Gastroesophageal sphincter (tissue), 4 donors: Measurements from ENCODE around the gene TMEM238. TPM values are rescaled to one million over a fixed set of nuclear protein-coding genes. Genes with fewer than 3 reads are reported as not detected.
"Not testable (repeated sequence)": the region's sequence is repeated elsewhere in the genome, so short reads cannot be mapped to it uniquely, and the experiment has no call there.

Experiments used
- ATAC-seq: fragments of 150-250 bp; one replicate; pipeline ENCODE4 v1.9.1; 2016; ENCODE audit warnings: mild to moderate bottlenecking, moderate library complexity
- H3K27ac ChIP-seq, 4 donors: fragments of 200-600 bp; sonication (generic) in 3 of 4; 1 replicate in 3 of 4; 2 replicates in 1 of 4; pipeline ENCODE4 v1.5.1; 2016 to 2019
- H3K27me3 ChIP-seq: fragments of 200-600 bp; sonication (generic); one replicate; pipeline ENCODE4 v1.5.1; 2019
- H3K36me3 ChIP-seq, 2 donors: fragments of 200-600 bp; sonication (generic); one replicate each; pipeline ENCODE4 v1.5.1; 2019; ENCODE audit warnings: control low read depth in 1 of 2
- H3K4me1 ChIP-seq, 3 donors: fragments of 200-600 bp; sonication (generic); 1 replicate in 2 of 3; 2 replicates in 1 of 3; pipeline ENCODE4 v1.5.1; 2016 to 2019; ENCODE audit warnings: control low read depth in 2 of 3
- H3K4me3 ChIP-seq, 2 donors: fragments of 200-600 bp; sonication (generic); one replicate each; pipeline ENCODE4 v1.5.1; 2019; ENCODE audit warnings: mild to moderate bottlenecking in 1 of 2, moderate library complexity in 1 of 2
- H3K9me3 ChIP-seq, 3 donors: fragments of 200-600 bp; sonication (generic); one replicate each; pipeline ENCODE4 v1.5.1; 2017 to 2019; ENCODE audit warnings: control low read depth in 2 of 3
- CTCF ChIP-seq, 4 experiments: fragments of 200-600 bp in 2 of 4; fragments of 450-650 bp in 2 of 4; sonication (generic) in 1 of 4; IDR thresholded peaks; one replicate each; pipeline ENCODE4 v1.5.1; 2017 to 2019; ENCODE audit warnings: antibody characterized with exemption in 4 of 4, mild to moderate bottlenecking in 2 of 4, moderate library complexity in 2 of 4
- EP300 ChIP-seq: sonication (generic); formaldehyde crosslinking; IDR thresholded peaks from one replicate; pipeline ENCODE4 v1.6.1; 2017; ENCODE audit warnings: antibody characterized with exemption, mild to moderate bottlenecking
- POLR2A ChIP-seq, 2 donors: fragments of 450-650 bp; IDR thresholded peaks; one replicate each; pipeline ENCODE4 v1.6.1; 2017; ENCODE audit warnings: antibody characterized with exemption in 2 of 2, mild to moderate bottlenecking in 2 of 2, moderate library complexity in 1 of 2
- POLR2AphosphoS5 ChIP-seq: sonication (generic); formaldehyde crosslinking; IDR thresholded peaks from one replicate; pipeline ENCODE4 v1.6.1; 2017; ENCODE audit warnings: antibody characterized with exemption
- WGBS, 2 donors: methylation state at CpG; one replicate each; pipeline ENCODE4 v1.1.5; 2018; ENCODE audit warnings: low coverage in 1 of 2; 5-methylcytosine and 5-hydroxymethylcytosine counted together
- total RNA-seq, 4 donors: library from RNA; depleted of rRNA; stranded (reverse); fragments of >200 nt; gene quantifications; one replicate each; pipeline ENCODE4 v1.1.0, GENCODE V29; 2016

Gene TMEM238
- total RNA-seq, 4 donors from 2014 or later, result 1.6 to 6.0 TPM; not detected in 2

GRCh38 chr19:55426042-55426441 is 42.0 kb upstream of the TMEM238 start:
- Histone ChIP-seq H3K4me3 (no peak overlapping the region), H3K9me3 (no peaks in the 10 kb centered on the region), H3K27ac (no peak overlapping the region), H3K4me1 (no peaks in the 10 kb centered on the region), H3K27me3 (peaks cover 81% of the 10 kb centered on the region), H3K36me3 (no peaks in the 10 kb centered on the region)
- WGBS, 2 donors, result 66 to 75% methylated on average over 2 of the region's 2 CpGs
- no peak for TF ChIP-seq POLR2AphosphoS5
- TF ChIP-seq EP300, result no peak
- no peak for TF ChIP-seq POLR2A (IDR thresholded peaks at IDR 0.05)
- TF ChIP-seq CTCF (IDR thresholded peaks at IDR 0.05), result no peak
- no peak for ATAC-seq

DNA sequence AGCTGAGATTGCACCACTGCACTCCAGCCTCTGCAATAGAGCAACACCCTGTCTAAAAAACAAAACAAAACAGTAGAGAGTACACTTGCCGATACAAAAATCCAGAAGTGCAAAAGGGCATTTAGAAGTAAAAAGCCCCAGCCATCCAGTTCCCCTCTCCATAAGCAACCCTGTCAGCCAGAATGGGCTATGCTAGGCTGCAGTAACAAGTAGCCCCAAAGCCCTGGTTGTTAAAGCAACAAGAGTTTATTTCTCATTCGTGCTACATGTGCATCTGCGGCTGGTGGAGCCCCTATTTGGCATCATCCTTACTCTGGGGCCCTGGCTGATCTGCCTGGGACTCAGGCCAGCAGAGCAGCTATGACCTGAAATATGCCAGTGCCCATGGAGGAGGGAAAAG is 40.4 kb upstream of the TMEM238 start:
- H3K27ac ChIP-seq, result no peak overlapping the region
- no peaks in the 10 kb centered on the region for H3K4me1 ChIP-seq
- no peaks in the 10 kb centered on the region for H3K36me3 ChIP-seq
- WGBS, 2 donors, result 82% methylated on average over 3 of the region's 3 CpGs; no CpG with 5 or more reads in 1 of the 2 donors
- H3K9me3 ChIP-seq, result no peaks in the 10 kb centered on the region
- TF ChIP-seq EP300 (no peak), POLR2A (IDR thresholded peaks at IDR 0.05) (no peak), CTCF (IDR thresholded peaks at IDR 0.05) (no peak), POLR2AphosphoS5 (no peak)
- H3K4me3 ChIP-seq, result no peak overlapping the region
- peaks cover 73% of the 10 kb centered on the region for H3K27me3 ChIP-seq
- ATAC-seq, result no peak

GRCh38 chr19:55423225-55424005 is 39.3 kb upstream of the TMEM238 start:
- Histone ChIP-seq H3K4me3 (no peak overlapping the region), H3K36me3 (no peaks in the 10 kb centered on the region), H3K27ac (no peak overlapping the region), H3K9me3 (no peaks in the 10 kb centered on the region), H3K27me3 (peaks cover 71% of the 10 kb centered on the region), H3K4me1 (no peaks in the 10 kb centered on the region)
- TF ChIP-seq EP300, result no peak
- no peak for TF ChIP-seq CTCF (IDR thresholded peaks at IDR 0.05)
- TF ChIP-seq POLR2AphosphoS5, result no peak
- TF ChIP-seq POLR2A (IDR thresholded peaks at IDR 0.05), result no peak
- WGBS, 2 donors, result 55 to 58% methylated on average over 6 to 13 of the region's 13 CpGs
- no peak for ATAC-seq

DNA sequence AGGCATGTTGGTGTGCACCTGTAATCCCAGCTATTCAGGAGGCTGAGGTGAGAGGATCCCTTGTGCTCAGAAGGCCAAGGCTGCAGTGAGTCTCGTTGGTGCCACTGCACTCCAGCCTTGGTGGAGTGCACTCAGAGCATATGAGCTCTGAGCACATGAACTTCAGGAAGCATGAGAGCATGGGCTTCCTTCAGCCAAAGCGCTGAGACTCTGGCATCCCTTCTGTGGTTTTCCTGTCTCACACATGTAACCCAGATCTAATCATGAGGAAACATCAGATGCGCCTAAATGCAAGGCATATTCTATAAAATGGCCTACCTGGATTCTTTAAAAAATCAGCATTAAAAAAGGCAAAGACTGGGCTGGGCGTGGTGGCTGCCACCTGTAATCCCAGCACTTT is 37.2 kb upstream of the TMEM238 start:
- 55 to 73% methylated on average over 3 to 4 of the region's 4 CpGs for WGBS, 2 donors
- H3K4me3 ChIP-seq, ATAC-seq, H3K36me3 ChIP-seq, H3K4me1 ChIP-seq, H3K9me3 ChIP-seq, H3K27ac ChIP-seq: not testable (repeated sequence)
- peaks cover 53% of the 10 kb centered on the region for H3K27me3 ChIP-seq

GRCh38 chr19:55419624-55420236 is 35.6 kb upstream of the TMEM238 start:
- no peak for TF ChIP-seq POLR2AphosphoS5
- TF ChIP-seq POLR2A (IDR thresholded peaks at IDR 0.05), result no peak
- TF ChIP-seq EP300, result no peak
- TF ChIP-seq CTCF (IDR thresholded peaks at IDR 0.05), result no peak
- ATAC-seq, result no peak
- Histone ChIP-seq H3K27ac (no peak overlapping the region), H3K4me3 (no peak overlapping the region), H3K36me3 (no peaks in the 10 kb centered on the region), H3K27me3 (peaks cover 40% of the 10 kb centered on the region), H3K4me1 (no peaks in the 10 kb centered on the region), H3K9me3 (no peaks in the 10 kb centered on the region)
- whole genome bisulfite sequencing, 2 donors, result 33 to 80% methylated on average over 1 to 2 of the region's 5 CpGs
